ENCODE results near the gene ADCY4.
A peak's percentile ranks its signal among the peaks of the same experiment; 100 is the strongest.
"Not testable (repeated sequence)": the region's sequence is repeated elsewhere in the genome, so short reads cannot be mapped to it uniquely, and the experiment has no call there.

The ADCY4 gene

GRCh38 chr14:24372701-24373416 is 38.0 kb upstream of the ADCY4 start:
- POLR2A ChIA-PET: interaction anchor here (4.6 kb wide), 1 partner anchor 9 kb away, joined by 26 read pairs; no protein-coding TSS in a partner anchor
- no peak for TF ChIP-seq CTCF (IDR thresholded peaks at IDR 0.05; ENCODE audit: insufficient read depth, low read length, missing control alignments)
- no peak overlapping the region for H3K4me3 ChIP-seq (ENCODE audit: low read depth, low read length)
- CTCF ChIA-PET: interaction anchor here (1.2 to 6.2 kb wide), 10 partner anchors 11 to 64 kb away, joined by 3 to 46 read pairs (median 4); partner anchors contain the start of genes CIDEB and LTB4R2
- DNase-seq (ENCODE audit: low read depth, low spot score): no peak

- CTCF ChIA-PET: interaction anchor here (1.2 to 6.2 kb wide), 6 partner anchors 39 to 65 kb away, joined by 3 to 46 read pairs (median 8); partner anchors contain the start of genes CIDEB and LTB4R2
- peak overlapping the region; percentile 32; the same call in 1 of the 2 replicates for H3K4me3 ChIP-seq (ENCODE audit: low read depth, low read length)
- not testable (repeated sequence) for DNase-seq (ENCODE audit: low read depth, low spot score)
- POLR2A ChIA-PET: interaction anchor here (2.0 to 4.6 kb wide), 3 partner anchors 8 to 60 kb away, joined by 5 to 26 read pairs (median 8); no protein-coding TSS in a partner anchor
Observed at GRCh38 chr14:24371605-24372004, 36.7 kb upstream of the ADCY4 start.

- peak overlapping the region; percentile 88 for H3K4me3 ChIP-seq (ENCODE audit: low read depth, low read length)
- CTCF ChIA-PET: interaction anchor here (0.6 to 6.2 kb wide), 10 partner anchors 8 to 66 kb away, joined by 3 to 46 read pairs (median 5); partner anchors contain the start of genes CIDEB and LTB4R2
- POLR2A ChIA-PET: interaction anchor here (2.0 to 4.6 kb wide), 3 partner anchors 8 to 61 kb away, joined by 5 to 26 read pairs (median 8); no protein-coding TSS in a partner anchor
- DNase-seq (ENCODE audit: low read depth, low spot score): no peak
- no peak for TF ChIP-seq CTCF (IDR thresholded peaks at IDR 0.05; ENCODE audit: insufficient read depth, low read length, missing control alignments)
Observed at GRCh38 chr14:24370748-24371147, 35.9 kb upstream of the ADCY4 start.

- POLR2A ChIA-PET: interaction anchor here (2.0 to 4.6 kb wide), 3 partner anchors 9 to 61 kb away, joined by 5 to 26 read pairs (median 8); no protein-coding TSS in a partner anchor
- no peak for DNase-seq (ENCODE audit: low read depth, low spot score)
- peak overlapping the region; percentile 88 for H3K4me3 ChIP-seq (ENCODE audit: low read depth, low read length)
- TF ChIP-seq CTCF (IDR thresholded peaks at IDR 0.05; ENCODE audit: insufficient read depth, low read length, missing control alignments): no peak
- CTCF ChIA-PET: interaction anchor here (0.6 to 6.2 kb wide), 9 partner anchors 9 to 67 kb away, joined by 3 to 46 read pairs (median 5); partner anchors contain the start of gene CIDEB
Observed at GRCh38 chr14:24369907-24370687, 35.2 kb upstream of the ADCY4 start.

- CTCF ChIA-PET: interaction anchor here (0.6 to 6.2 kb wide), 7 partner anchors 10 to 68 kb away, joined by 3 to 46 read pairs (median 5); no protein-coding TSS in a partner anchor
- no peak for TF ChIP-seq CTCF (IDR thresholded peaks at IDR 0.05; ENCODE audit: insufficient read depth, low read length, missing control alignments)
- no peak for DNase-seq (ENCODE audit: low read depth, low spot score)
- peak overlapping the region; percentile 88 for H3K4me3 ChIP-seq (ENCODE audit: low read depth, low read length)
- POLR2A ChIA-PET: interaction anchor here (2.4 to 4.6 kb wide), 2 partner anchors 10 to 12 kb away, joined by 8 to 26 read pairs; no protein-coding TSS in a partner anchor
Observed at GRCh38 chr14:24369463-24369862, 34.6 kb upstream of the ADCY4 start.

- DNase-seq (ENCODE audit: low read depth, low spot score): peak; percentile 26
- POLR2A ChIA-PET: interaction anchor here (0.6 to 4.6 kb wide), 2 partner anchors 13 to 67 kb away, joined by 5 to 26 read pairs; no protein-coding TSS in a partner anchor
- H3K4me3 ChIP-seq (ENCODE audit: low read depth, low read length): peak overlapping the region; percentile 88
- TF ChIP-seq CTCF (IDR thresholded peaks at IDR 0.05; ENCODE audit: insufficient read depth, low read length, missing control alignments): no peak
- CTCF ChIA-PET: interaction anchor here (1.2 to 6.2 kb wide), 5 partner anchors 10 to 67 kb away, joined by 3 to 46 read pairs (median 5); no protein-coding TSS in a partner anchor
Observed at GRCh38 chr14:24368562-24369252, 33.8 kb upstream of the ADCY4 start.

Data from AG04449 (cell line).